GM21576 (cell line): Measurements from ENCODE around the gene DOC2B.

Experiments used
- ATAC-seq: cut with Tn5 transposase; IDR thresholded peaks from one replicate; pipeline ENCODE4 v1.9.1; 2021; ENCODE audit warnings: mild to moderate bottlenecking, moderate library complexity; ENCODE audit not compliant: unreplicated experiment

The DOC2B gene

DNA sequence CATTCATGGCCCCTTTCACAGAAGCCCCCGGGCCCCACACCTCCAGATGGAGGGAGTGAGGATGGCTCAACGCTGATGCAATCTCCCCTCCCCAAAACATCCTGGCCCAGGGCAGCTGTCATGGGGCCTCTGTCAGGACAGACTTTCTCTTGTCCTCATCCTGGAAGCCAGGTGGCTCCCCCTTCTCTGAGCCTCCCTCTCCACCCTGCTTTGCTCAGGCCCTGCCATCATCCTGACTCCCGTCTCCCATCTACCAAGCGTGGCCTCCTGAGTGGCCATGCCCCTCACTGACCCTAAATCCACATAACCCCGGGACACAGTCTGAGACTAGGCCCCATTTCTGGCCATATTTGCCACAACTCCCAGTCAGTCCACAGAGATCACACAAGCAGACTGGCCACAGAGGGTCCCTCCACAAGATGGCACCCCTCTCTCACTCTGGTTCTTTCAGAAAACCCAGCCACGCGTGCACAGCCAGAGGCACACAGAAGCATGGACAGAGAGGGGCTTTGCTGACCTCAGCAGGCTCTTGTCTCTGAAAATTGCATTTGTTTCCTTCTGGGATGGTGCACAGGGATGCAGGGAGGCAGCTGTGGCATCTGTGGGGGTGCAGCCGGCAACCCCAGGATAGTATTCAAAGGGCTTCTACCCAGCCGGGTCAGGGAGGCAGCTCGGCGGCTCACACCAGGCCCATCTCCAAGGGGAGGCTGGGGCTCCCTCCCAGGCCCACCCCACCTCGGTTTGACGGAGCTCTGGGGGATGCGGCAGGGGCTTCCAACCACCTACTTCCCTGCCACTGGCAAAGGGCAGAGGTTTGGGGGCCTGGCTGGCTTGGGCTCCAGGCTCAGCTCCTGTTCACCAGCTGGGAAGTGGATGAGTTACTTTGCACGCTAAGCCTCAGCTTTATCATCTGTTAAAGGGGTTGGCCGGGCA is 16.9 kb downstream of the DOC2B start:
- no peak for ATAC-seq

- no peak for ATAC-seq
These were observed 17.8 kb downstream of the DOC2B start for GRCh38 chr17:163514-164098.

- ATAC-seq = no peak
These were observed 18.8 kb downstream of the DOC2B start for GRCh38 chr17:162689-163088.

DNA sequence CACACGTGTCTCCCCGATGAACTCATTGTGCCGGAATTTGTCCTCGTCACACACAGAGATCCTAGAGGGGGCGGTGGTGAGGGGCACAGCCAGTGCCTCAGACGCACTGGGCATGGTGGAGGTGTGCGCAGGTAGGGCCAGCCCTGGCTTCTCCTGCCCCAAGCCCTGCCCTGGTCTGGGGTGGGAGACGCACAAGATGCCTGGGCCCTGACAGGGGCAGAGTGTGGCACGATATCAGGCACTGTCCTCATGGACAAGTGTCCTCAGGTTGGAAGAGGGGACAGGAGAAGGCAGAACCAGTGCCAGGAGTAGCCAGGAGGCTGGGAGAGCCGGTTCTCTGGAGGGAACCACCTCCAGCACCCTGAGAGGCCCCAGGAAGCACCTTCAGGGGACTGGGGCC is 20.0 kb downstream of the DOC2B start:
- no peak for ATAC-seq

DNA sequence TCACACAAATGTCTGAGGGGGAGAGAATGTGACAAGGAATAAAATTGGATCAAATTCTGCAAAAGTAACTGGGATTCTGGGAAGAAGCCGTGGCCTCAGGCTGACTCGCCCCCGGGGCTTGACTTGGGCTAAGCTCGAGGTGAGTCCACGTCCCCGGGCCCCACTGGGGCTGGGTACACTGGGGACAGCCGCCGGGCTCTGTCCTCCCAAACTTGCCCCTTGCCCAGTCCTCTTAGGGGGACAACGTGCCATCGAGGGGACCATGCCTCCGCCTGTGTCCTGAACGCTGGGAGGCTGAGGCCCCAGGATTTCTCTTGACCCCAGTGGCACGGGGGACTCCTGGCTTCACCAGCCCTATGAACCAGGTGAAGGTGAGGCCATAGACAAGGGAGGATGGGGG is 21.1 kb downstream of the DOC2B start:
- no peak for ATAC-seq

DNA sequence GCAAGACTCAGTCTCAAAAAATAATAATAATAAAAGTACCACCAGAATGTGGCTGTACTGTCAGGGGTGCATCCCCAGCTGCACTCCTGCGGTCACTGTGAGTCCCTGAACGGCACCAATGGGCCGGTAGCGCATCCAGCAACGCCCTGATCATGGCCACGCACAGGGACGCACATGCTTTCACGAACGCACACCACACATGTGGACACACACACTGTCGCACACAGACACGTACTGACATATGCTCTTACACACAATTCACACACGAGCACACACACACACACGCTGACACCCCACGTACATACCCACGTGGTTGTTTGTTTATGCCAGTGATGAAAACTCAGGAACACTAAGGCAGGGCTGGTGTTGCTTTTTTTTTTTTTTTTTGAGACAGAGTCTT is 21.8 kb downstream of the DOC2B start:
- ATAC-seq = no peak

- no peak for ATAC-seq
These were observed 23.1 kb downstream of the DOC2B start for GRCh38 chr17:158379-158778.

DNA sequence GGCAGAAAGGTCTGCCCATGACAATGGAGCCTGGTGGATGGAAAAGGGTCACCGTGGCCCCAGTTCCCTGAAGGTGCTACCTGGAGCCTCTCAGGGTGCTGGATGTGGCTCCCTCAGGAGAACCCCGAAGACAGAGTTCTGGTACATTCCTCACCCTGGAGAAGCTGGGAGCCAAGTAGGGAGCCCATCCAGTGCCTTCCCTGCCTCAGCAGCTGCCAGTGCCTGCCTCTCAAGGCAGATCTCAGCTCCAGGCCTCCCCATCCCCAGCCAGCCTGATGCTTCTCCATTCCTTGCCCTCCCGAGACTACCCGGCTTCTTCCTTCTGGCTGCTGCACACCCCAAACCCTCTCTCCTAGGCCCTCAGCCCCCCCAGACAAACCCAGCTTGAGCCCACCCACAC is 23.5 kb downstream of the DOC2B start:
- no peak for ATAC-seq

DNA sequence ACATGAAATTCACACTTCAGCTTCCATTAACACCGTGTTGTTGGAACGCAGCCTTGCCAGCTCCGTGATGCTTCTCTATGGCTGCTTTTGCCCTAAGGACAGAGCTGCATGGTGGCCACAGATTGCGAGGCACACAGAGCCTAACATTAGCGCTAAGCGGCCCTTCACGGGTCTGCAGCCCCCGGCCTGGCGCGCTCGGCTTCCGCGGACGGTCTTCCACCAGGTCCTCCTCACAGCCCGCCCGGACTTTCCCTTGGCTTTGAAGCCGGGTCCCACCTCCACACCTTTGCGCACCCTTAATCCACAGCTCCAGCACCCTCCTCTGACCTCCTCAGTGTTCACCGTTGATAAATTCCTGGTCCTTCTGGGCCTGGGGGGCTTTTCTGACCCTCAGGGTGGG is 24.5 kb downstream of the DOC2B start:
- no peak for ATAC-seq

DNA sequence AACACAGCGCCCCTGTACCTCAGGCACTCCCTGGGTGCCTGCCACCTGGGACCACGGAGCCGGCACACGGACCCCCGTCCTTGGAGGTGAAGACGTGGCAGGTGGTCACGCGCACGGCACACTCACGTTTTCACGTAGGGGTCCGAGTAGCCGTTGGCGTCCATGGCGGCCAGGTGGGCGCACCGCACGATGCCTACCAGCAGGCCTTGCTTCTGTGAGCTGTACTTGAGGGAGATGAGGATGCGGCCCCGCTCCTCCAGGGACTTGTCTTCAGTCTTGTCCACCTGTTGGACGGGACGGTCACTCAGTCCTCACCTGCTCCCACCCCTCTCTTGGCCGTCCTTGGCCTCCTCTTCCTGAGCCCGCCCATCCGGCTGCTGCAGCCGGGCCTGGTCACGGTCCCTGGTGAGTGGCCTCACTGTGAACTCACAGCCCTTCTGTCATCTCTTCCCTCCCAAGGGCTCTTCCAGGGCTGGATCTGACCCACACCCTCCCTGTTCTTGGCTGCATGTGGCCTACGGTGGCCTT is 25.3 kb downstream of the DOC2B start:
- no peak for ATAC-seq

- ATAC-seq = no peak
These were observed 25.9 kb downstream of the DOC2B start for GRCh38 chr17:155576-155975.

GRCh38 chr17:153851-154250 is 27.6 kb downstream of the DOC2B start:
- ATAC-seq = no peak

- ATAC-seq = no peak
These were observed 28.5 kb downstream of the DOC2B start for GRCh38 chr17:152860-153420.

DNA sequence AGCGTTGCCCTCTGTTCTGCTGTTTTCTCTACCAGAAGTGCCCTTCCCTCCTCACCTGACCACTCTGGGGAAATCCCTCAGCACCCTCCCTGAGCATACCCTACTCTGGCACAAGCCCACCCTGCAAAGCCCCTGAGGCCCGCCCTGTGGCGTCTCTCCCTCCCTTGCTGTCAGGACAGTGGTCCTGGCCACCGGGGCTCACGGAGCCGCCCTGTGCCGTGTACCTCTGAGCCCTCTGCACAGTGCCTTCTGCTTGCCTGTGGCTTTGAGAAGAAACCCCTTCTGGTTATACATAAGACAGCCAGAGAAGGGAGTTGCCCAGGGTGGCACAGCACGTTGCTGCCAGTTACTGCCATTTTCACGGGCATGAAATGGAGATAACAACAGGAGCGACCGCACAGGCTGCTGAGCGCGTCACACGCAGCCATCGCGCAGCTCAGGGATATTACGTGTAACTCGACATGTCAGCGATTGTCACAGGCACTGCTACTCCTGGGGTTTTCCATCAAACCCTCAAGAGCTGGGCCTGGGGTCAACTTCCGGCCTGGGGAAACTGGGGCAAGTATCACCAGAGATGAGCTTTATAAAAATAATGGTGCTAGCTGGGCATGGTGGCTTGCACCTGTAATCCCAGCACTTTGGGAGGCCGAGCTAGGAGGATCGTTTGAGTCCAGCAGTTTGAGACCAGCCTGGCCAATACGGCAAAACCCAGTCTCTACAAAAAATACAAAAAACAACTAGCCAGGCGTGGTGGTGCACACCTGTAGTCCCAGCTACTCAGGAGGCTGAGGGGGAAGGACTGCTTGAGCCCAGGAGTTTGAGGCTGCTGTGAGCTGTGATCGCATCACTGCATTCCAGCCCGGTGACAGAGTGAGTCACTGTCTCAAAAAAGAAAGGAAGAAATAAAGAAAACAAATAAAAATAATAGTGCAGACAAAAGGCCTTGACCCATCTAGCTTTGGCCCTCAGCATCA is 29.3 kb downstream of the DOC2B start:
- ATAC-seq = no peak

DNA sequence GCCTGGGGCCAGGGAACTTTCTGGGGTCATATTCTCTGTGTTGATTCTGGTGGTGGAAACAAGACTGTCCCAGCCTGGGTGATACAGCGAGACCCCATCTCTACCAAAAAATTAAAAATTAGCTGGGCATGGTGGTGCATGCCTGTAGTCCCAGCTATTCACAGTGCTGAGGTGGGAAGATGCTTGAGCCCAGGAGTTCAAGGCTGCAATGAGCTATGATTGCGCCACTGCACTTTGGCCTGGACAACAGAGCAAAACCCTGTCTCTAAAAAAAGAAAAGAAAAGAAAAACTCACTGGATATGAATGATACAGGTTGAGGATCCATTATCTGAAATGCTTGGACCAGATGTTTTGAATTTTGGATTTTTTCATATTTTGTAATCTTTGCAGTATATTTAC is 30.4 kb downstream of the DOC2B start:
- no peak for ATAC-seq

DNA sequence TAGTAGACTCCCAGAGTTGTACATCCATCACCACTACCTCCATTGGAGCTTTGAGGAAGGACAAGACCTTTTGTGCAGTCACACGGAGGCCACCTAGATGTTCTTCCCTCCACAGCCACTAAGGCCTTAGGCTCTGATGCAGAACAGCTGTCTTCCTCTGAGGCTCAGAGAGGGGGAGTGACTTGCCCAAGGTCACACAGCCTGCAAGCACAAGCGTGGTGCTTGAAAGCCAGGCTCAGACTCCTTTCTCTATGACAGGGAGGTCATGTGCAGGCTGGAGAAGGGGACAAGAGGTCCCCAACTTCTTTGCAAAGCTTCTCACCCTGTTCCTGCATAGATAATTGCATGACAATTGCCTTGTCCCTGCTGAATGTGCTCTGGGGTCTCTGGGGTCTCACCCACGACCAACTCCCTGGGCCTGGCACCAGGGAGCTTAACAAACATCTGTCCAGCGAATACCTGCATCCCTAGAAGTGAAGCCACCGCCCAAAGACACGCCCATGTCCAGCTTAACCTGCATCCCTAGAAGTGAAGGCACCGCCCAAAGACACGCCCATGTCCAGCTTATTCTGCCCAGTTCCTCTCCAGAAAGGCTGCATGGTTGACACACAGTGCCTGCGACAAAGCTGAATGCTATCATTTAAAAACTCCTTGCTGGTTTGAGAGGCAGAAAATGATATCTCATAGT is 31.4 kb downstream of the DOC2B start:
- ATAC-seq = no peak

DNA sequence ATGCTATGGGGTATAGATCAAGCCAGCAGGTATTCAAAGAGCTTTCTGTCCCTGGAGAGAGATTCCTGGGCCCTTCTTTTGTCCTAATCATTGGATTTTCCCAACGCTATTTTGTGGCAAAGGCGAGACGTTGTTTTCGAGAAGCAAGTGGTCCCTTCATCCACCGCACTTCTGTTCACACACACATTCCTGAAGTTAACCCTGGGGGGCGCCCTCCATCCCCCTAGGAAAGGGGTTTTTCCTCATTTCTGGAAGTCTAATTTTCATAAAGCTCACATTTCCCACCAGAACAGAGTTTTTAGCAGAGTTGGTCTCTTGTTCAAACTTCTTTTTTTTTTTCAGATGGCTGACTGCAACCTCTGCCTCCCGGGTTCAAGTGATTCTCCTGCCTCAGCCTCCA is 32.2 kb downstream of the DOC2B start:
- no peak for ATAC-seq

DNA sequence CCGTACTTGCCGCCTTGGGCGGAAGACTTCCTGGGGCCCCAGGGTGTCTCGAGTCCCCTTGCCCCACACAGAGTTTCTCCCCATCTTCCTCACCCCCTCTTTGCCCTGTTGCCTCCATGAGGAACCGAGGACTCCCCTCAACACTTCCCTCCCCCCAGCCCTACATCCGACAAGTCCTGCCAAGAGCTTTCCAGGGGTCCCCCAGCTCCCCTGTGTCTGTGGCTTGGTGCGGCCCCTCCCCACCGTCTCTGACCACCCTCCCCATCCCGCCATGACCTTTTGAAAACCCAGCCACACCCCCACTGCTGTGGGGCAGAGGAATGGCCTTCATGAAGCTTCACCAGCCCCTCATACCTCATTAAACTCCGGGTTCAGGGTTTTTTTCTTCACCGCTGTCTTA is 32.7 kb downstream of the DOC2B start:
- ATAC-seq = no peak

DNA sequence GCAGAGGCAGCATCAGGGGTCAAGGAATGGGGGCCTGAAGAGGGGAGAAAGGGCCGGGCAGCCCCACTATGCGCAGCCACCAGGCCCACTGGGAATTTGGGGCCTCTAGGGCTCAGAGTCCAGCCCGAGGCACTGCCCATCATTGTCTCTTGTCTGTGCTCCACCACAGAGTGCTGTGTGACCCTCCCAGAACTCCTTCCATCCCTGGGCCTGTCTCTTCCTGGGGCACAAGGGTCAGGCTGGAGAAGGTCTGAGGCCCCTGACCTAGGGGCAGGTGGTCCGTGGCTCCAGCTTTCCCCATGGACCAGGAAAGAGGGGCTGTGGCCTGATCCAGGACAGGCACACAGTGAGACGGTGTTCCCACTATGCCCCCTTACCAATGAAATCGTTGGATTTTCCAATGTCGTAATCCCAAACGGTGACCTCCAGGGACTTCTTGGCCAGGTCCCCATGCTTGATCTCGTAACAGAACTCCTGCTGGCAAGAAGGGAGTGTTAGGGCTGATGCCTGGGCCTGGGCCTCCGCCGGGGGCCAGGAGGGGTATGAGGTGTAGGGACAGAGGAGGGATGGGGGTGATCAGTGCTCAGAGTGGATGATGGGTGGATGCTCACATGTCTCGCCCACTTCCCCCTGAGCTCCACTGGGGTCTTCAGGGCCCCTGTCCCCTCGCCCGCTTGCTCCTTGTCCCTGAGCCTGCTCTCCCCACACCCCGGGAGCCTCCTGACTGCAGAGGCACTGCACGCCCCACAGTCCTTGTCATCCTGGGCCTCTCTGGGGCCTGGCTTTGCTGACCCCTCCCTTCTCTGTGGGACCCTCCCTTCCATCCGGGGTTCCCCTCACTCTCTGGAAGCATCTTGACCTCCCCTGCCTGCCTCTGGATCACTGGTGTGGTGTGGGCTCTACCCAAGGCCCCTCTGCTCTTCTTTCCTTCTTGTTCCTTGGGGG is 33.4 kb downstream of the DOC2B start:
- no peak for ATAC-seq
